Measurements from ENCODE around the gene SOD1.

DNA sequence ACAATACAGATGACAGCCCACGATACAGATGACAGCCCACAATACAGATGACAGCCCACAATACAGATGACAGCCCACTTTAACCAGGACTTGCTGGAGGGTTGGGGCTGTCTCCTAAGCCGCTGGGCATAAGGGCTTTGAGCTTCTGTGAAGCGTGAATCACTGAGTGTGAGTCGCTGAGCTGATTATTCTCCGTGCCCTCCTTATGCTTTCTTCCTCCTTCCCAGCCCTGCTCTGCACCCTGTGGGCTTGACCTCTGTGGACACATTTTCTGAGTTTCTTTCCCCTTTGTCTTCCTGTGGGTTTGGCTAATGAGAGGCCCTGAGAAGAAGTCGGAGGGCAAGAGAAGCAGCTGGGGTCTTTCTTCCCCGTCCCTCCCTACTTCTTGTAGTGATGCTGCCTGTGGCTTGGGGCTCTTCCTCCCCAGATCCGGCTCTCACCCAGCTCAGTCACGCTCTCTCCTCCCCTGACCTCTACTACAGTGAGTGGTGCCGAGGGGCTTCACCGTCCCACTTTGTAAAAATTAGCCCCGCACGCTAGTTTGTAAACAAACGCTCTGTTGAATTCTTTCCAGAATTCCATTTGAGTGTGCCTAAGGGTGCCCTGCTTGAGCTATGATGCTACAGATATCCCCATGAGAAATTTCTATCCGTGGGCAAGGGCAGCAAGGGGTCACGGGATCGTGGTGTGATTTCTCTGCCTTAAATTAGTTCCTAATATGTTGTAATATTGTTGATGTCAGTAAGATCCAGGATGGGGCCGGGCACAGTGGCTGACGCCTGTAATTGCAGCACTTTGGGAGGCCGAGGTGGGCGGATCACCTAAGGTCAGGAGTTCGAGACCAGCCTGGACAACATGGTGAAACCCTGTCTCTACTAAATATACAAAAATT, 46.4 kb upstream of the SOD1 start:
- TF ChIP-seq POLR2A (IDR thresholded peaks at IDR 0.05) (no peak), POLR2AphosphoS5 (IDR thresholded peaks at IDR 0.05) (no peak), EP300 (IDR thresholded peaks at IDR 0.05) (no peak)
- TF ChIP-seq, protein P1, sequence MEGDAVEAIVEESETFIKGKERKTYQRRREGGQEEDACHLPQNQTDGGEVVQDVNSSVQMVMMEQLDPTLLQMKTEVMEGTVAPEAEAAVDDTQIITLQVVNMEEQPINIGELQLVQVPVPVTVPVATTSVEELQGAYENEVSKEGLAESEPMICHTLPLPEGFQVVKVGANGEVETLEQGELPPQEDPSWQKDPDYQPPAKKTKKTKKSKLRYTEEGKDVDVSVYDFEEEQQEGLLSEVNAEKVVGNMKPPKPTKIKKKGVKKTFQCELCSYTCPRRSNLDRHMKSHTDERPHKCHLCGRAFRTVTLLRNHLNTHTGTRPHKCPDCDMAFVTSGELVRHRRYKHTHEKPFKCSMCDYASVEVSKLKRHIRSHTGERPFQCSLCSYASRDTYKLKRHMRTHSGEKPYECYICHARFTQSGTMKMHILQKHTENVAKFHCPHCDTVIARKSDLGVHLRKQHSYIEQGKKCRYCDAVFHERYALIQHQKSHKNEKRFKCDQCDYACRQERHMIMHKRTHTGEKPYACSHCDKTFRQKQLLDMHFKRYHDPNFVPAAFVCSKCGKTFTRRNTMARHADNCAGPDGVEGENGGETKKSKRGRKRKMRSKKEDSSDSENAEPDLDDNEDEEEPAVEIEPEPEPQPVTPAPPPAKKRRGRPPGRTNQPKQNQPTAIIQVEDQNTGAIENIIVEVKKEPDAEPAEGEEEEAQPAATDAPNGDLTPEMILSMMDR (IDR thresholded peaks at IDR 0.05) = no peak

Measured in gastroesophageal sphincter (tissue), 3 donors.